Measurements from ENCODE around the gene EQTN. TPM values are rescaled to one million over a fixed set of nuclear protein-coding genes. Genes with fewer than 3 reads are reported as not detected.

EQTN gene
- total and polyA plus RNA-seq, 10 of the 15 experiments (the other 5 are each of a cell fraction or from before 2014, with no cell fraction given) = not detected

- no TSS peak for BruUV-seq (replicated peaks)
- POLR2A ChIA-PET = no interaction called here
- WGBS (ENCODE audit: insufficient coverage, insufficient replicate concordance, low lambda C conversion rate, missing lambda C conversion rate) = 50% methylated on average over 2 of the region's 2 CpGs
These were observed 24.8 kb downstream of the EQTN start for GRCh38 chr9:27272103-27272502.

GRCh38 chr9:27261517-27262211 is 35.3 kb downstream of the EQTN start:
- Histone ChIP-seq H3K4me1 (ENCODE audit: control insufficient read depth, insufficient read depth, low read length) (no peaks in the 10 kb centered on the region), H3K9ac (ENCODE audit: control insufficient read depth, insufficient read depth, low read length) (no peak overlapping the region), H3K79me2 (ENCODE audit: control insufficient read depth, insufficient read depth, low read length) (no peaks in the 10 kb centered on the region), H3K27ac (ENCODE audit: control insufficient read depth, insufficient read depth) (no peak overlapping the region), H3K27me3 (replicated peaks in 1 of 2; ENCODE audit: control insufficient read depth in 2 of 2, insufficient read depth in 2 of 2, low read length in 1 of 2) (no peaks in the 10 kb centered on the region; a peak in 1 of 4 replicates), H4K20me1 (ENCODE audit: control insufficient read depth, insufficient read depth) (no peaks in the 10 kb centered on the region), H3K4me3 (no peak overlapping the region), H3K9me3 (replicated peaks; ENCODE audit: control insufficient read depth, insufficient read depth, low read length) (no peaks in the 10 kb centered on the region), H3K4me2 (ENCODE audit: control insufficient read depth, insufficient read depth) (no peak overlapping the region), H3K36me3 (ENCODE audit: control insufficient read depth in 2 of 2, insufficient read depth in 2 of 2, low read length in 1 of 2) (no peaks in the 10 kb centered on the region), H2AFZ (ENCODE audit: control insufficient read depth, low read depth, low read length) (no peak overlapping the region)
- DNase-seq (ENCODE audit: low read depth, low spot score) (no peak), ATAC-seq (no peak), FAIRE-seq (no peak)
- 0% methylated on average over 4 of the region's 4 CpGs for WGBS (ENCODE audit: insufficient coverage, insufficient replicate concordance, low lambda C conversion rate, missing lambda C conversion rate)
- intact Hi-C loops (cut with micrococcal nuclease; ENCODE audit: unreplicated experiment) = no loop called here
- RAD21 ChIA-PET (ENCODE audit: unreplicated experiment) = no interaction called here
- CTCF ChIA-PET = interaction anchor here (1.1 to 1.7 kb wide), 3 partner anchors 13 to 229 kb away, joined by 3 to 4 read pairs (median 4); no protein-coding TSS in a partner anchor
- no TSS peak for BruUV-seq (replicated peaks)
- in situ Hi-C loops (cut with MboI) = no loop called here
- SMC1A ChIA-PET (ENCODE audit: uncharacterized antibody, unreplicated experiment) = interaction anchor here (1.4 kb wide), 1 partner anchor 13 kb away, joined by 3 read pairs; no protein-coding TSS in a partner anchor
- POLR2A ChIA-PET = no interaction called here
- TF ChIP-seq IKZF1 (conservative IDR thresholded peaks at IDR 0.05) = no peak
- TF ChIP-seq NFYA (IDR thresholded peaks at IDR 0.05; ENCODE audit: borderline replicate concordance, low read depth, low read length) = no peak
- no peak for TF ChIP-seq NR2F1 (conservative IDR thresholded peaks at IDR 0.05)
- TF ChIP-seq NRF1 (conservative IDR thresholded peaks at IDR 0.05; ENCODE audit: low read depth, low read length) = no peak
- TF ChIP-seq ZNF217 (IDR thresholded peaks at IDR 0.05) = no peak
- TF ChIP-seq HDAC2 (IDR thresholded peaks at IDR 0.05) = no peak
- TF ChIP-seq LARP7 (IDR thresholded peaks at IDR 0.05) = no peak
- no peak for TF ChIP-seq JUND (IDR thresholded peaks at IDR 0.05; ENCODE audit: low read depth, low read length)
- TF ChIP-seq ZBTB40 (IDR thresholded peaks at IDR 0.05; ENCODE audit: borderline replicate concordance) = no peak
- no peak for TF ChIP-seq EZH2 (IDR thresholded peaks at IDR 0.05; ENCODE audit: borderline replicate concordance, control insufficient read depth, low read depth, low read length)
- TF ChIP-seq SIX5 (IDR thresholded peaks at IDR 0.05; ENCODE audit: low read depth, low read length, severe bottlenecking) = no peak
- TF ChIP-seq RAD21 (IDR thresholded peaks at IDR 0.05; ENCODE audit: insufficient read depth, low read depth, low read length) = no peak
- TF ChIP-seq CREB1 (IDR thresholded peaks at IDR 0.05; ENCODE audit: low read depth) = no peak

More at GRCh38 chr9:27272103-27272502, 24.8 kb downstream of the EQTN start:
- Histone ChIP-seq H3K27ac (ENCODE audit: control insufficient read depth, insufficient read depth) (no peak overlapping the region), H3K4me1 (ENCODE audit: control insufficient read depth, insufficient read depth, low read length) (no peaks in the 10 kb centered on the region), H4K20me1 (ENCODE audit: control insufficient read depth, insufficient read depth) (no peaks in the 10 kb centered on the region), H3K27me3 (replicated peaks in 1 of 2; ENCODE audit: control insufficient read depth in 2 of 2, insufficient read depth in 2 of 2, low read length in 1 of 2) (no peaks in the 10 kb centered on the region), H2AFZ (ENCODE audit: control insufficient read depth, low read depth, low read length) (peak overlapping the region; percentile 26; the same call in 1 of the 2 replicates), H3K4me2 (ENCODE audit: control insufficient read depth, insufficient read depth) (no peak overlapping the region), H3K9ac (ENCODE audit: control insufficient read depth, insufficient read depth, low read length) (no peak overlapping the region), H3K79me2 (ENCODE audit: control insufficient read depth, insufficient read depth, low read length) (no peaks in the 10 kb centered on the region), H3K9me3 (replicated peaks; ENCODE audit: control insufficient read depth, insufficient read depth, low read length) (no peaks in the 10 kb centered on the region), H3K4me3 (no peak overlapping the region), H3K36me3 (ENCODE audit: control insufficient read depth in 2 of 2, insufficient read depth in 2 of 2, low read length in 1 of 2) (no peaks in the 10 kb centered on the region)
- ATAC-seq = peak; percentile 30; the same call in 1 of the 3 replicates
- ChIA-PET CTCF (interaction anchor here (1.2 kb wide), 2 partner anchors 24 to 25 kb away, joined by 3 read pairs; no protein-coding TSS in a partner anchor), SMC1A (ENCODE audit: uncharacterized antibody, unreplicated experiment) (no interaction called here), RAD21 (ENCODE audit: unreplicated experiment) (interaction anchor here (1.1 kb wide), 1 partner anchor 24 kb away, joined by 3 read pairs; no protein-coding TSS in a partner anchor)
- in situ Hi-C loops (cut with MboI) = loop anchor here (10.0 kb wide), 1 partner anchor 527 kb away; no protein-coding TSS in a partner anchor
- FAIRE-seq = no peak
- intact Hi-C loops (cut with micrococcal nuclease; ENCODE audit: unreplicated experiment) = no loop called here
- no peak for DNase-seq (ENCODE audit: low read depth, low spot score)
- TF ChIP-seq SPI1 (IDR thresholded peaks at IDR 0.05; ENCODE audit: borderline replicate concordance, insufficient read depth, low read depth, low read length) (peak; percentile 72; the same call in 1 of the 2 replicates), EZH2 (IDR thresholded peaks at IDR 0.05; ENCODE audit: borderline replicate concordance, control insufficient read depth, low read depth, low read length) (no peak)
